ENCODE data around the gene CENPL. TPM values are rescaled to one million over a fixed set of nuclear protein-coding genes. Genes with fewer than 3 reads are reported as not detected.
"Not testable (repeated sequence)": the region's sequence is repeated elsewhere in the genome, so short reads cannot be mapped to it uniquely, and the experiment has no call there.

Gene CENPL
- total RNA-seq, 4 donors from 2014 or later = 0.66 to 19.8 (median 3.9) TPM

DNA sequence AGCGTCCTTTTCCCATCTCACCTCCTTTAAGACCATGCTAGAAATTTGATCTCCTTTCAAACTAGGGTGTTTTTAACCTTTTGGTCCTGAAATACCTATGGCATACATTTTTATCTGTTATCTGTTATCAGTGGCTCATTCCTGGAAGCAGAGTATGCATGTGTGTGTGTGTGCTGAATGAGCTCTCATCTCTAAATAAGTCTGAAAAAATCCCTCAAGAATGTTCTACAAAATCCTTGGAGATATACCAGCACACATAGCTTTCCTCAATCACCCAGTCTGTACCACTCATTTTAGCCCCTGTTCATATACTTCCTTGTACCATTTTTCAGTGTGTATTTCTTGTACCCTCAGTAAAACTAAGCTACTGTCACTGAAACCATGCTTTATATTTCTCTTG lies 6.2 kb downstream of the CENPL start:
- TF ChIP-seq, protein P1, sequence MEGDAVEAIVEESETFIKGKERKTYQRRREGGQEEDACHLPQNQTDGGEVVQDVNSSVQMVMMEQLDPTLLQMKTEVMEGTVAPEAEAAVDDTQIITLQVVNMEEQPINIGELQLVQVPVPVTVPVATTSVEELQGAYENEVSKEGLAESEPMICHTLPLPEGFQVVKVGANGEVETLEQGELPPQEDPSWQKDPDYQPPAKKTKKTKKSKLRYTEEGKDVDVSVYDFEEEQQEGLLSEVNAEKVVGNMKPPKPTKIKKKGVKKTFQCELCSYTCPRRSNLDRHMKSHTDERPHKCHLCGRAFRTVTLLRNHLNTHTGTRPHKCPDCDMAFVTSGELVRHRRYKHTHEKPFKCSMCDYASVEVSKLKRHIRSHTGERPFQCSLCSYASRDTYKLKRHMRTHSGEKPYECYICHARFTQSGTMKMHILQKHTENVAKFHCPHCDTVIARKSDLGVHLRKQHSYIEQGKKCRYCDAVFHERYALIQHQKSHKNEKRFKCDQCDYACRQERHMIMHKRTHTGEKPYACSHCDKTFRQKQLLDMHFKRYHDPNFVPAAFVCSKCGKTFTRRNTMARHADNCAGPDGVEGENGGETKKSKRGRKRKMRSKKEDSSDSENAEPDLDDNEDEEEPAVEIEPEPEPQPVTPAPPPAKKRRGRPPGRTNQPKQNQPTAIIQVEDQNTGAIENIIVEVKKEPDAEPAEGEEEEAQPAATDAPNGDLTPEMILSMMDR (IDR thresholded peaks at IDR 0.05) = no peak

DNA sequence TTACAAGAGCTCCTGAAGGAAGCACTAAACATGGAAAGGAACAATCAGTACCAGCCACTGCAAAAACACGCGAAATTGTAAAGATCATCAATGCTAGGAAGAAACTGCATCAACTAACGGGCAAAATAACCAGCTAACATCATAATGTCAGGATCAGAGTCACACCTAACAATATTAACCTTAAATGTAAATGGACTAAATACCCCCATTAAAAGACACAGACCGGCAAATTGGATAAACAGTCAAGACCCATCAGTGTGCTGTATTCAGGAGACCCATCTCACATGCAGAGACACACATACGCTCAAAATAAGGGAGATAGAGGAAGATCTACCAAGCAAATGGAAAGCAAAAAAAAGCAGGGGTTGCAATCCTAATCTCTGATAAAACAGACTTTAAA lies 11.0 kb downstream of the CENPL start:
- not testable (repeated sequence) for H3K27ac ChIP-seq, H3K4me3 ChIP-seq, H3K27me3 ChIP-seq, DNase-seq, H3K4me1 ChIP-seq, H3K9me3 ChIP-seq, H3K36me3 ChIP-seq

More for the DNA sequence above, 6.2 kb downstream of the CENPL start:
- H3K27ac ChIP-seq = no peak overlapping the region
- H3K4me1 ChIP-seq = peaks cover 0 to 9% (median 1%) of the 10 kb centered on the region in 4 donors
- H3K9me3 ChIP-seq = no peaks in the 10 kb centered on the region
- no peak for DNase-seq
- H3K36me3 ChIP-seq = no peaks in the 10 kb centered on the region
- H3K4me3 ChIP-seq = no peak overlapping the region
- H3K27me3 ChIP-seq = no peaks in the 10 kb centered on the region

DNA sequence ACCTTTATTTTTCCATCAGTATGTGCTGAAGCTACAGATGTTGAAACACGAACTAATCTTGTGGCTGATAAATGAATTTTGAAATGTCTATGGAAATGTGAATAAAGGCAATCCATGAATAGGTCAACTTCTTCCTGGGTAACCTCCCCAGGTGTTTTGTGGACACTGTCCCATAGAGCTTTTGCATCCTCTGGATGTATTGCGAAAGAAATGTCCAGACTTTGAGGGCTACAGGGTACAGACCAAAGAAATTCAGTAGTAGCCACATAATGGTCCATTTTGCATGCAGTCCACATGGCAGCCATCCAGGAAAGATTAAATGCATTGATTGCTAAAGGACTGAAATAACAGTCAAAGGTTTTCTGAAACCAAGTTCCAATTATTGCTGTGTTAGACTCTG lies 21.7 kb downstream of the CENPL start:
- Histone ChIP-seq H3K27ac (no peak overlapping the region), H3K4me3 (no peak overlapping the region), H3K4me1 (no peaks in the 10 kb centered on the region), H3K36me3 (peaks cover 0 to 13% (median 0%) of the 10 kb centered on the region in 3 donors), H3K9me3 (no peaks in the 10 kb centered on the region), H3K27me3 (no peaks in the 10 kb centered on the region)
- DNase-seq = no peak
- TF ChIP-seq, protein P1 (IDR thresholded peaks at IDR 0.05) = no peak
- TF ChIP-seq POLR2A (IDR thresholded peaks at IDR 0.05) = no peak

DNA sequence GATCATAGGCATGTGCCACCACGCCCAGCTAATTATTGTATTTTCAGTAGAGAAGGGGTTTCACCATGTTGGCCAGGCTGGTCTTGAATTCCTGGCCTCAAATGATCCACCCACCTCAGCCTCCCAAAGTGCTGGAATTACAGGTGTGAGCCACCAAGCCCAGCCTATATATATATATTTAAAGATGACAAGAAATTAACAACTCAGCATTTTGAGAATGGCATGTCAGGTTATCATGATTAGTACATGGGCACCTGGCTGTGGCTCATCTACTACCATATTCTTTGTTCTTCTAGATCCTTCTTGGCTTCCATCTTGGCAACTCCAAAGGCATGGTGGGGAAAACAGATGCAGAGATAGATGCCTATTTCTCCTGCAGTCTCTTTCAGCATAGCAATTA lies 24.7 kb downstream of the CENPL start:
- not testable (repeated sequence) for H3K4me1 ChIP-seq, H3K27me3 ChIP-seq, H3K4me3 ChIP-seq, H3K27ac ChIP-seq, H3K9me3 ChIP-seq, H3K36me3 ChIP-seq, DNase-seq

DNA sequence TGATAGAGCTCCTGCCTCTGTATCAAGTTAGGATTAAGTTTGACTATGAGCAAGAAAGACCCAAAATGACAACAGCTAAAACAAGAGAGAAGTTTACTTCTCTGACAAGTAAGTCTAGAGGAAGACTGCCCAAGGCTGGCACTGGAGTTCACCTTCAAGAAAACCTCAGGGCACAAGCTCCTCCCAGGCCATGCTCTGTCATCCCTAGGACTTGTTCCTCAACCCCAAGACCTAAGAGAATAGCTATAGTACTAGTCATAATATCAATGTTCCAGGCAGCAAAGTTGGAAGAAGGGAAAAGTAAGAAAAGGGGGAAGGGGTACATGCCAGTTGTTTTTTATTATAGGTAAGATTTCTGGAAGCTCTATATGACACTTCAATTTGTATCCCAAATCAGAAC lies 26.6 kb downstream of the CENPL start:
- H3K4me3 ChIP-seq = no peak overlapping the region
- no peaks in the 10 kb centered on the region for H3K9me3 ChIP-seq
- H3K27me3 ChIP-seq = no peaks in the 10 kb centered on the region
- DNase-seq = no peak
- peaks cover 0 to 7% (median 0%) of the 10 kb centered on the region in 3 donors for H3K36me3 ChIP-seq
- H3K27ac ChIP-seq = no peak overlapping the region
- no peak for TF ChIP-seq POLR2A (IDR thresholded peaks at IDR 0.05)
- TF ChIP-seq, protein P1 (IDR thresholded peaks at IDR 0.05) = no peak
- no peaks in the 10 kb centered on the region for H3K4me1 ChIP-seq

DNA sequence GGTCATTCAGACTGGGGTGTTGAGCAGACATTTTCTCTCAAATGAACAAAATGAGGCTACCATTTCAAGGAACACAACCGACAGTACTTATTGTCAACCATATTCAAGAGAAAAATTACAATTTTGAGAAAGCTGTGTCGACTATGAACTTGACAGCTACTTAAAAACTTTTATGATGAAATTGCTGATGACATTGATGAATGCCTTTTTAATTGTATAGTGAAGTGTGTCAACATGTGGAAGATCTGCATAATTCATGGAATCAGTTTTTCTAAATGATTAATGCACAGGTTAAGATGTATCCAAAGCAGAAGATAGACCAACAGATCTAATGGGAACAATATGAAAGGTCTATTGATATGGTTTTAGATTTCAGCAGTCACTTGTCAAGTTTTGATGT lies 34.8 kb downstream of the CENPL start:
- Histone ChIP-seq H3K36me3 (peaks cover 0 to 17% (median 0%) of the 10 kb centered on the region in 3 donors), H3K27ac (no peak overlapping the region), H3K4me3 (no peak overlapping the region), H3K27me3 (no peaks in the 10 kb centered on the region), H3K4me1 (no peaks in the 10 kb centered on the region), H3K9me3 (no peaks in the 10 kb centered on the region)
- DNase-seq = no peak
- TF ChIP-seq, protein P1 (IDR thresholded peaks at IDR 0.05) = no peak
- no peak for TF ChIP-seq POLR2A (IDR thresholded peaks at IDR 0.05)

DNA sequence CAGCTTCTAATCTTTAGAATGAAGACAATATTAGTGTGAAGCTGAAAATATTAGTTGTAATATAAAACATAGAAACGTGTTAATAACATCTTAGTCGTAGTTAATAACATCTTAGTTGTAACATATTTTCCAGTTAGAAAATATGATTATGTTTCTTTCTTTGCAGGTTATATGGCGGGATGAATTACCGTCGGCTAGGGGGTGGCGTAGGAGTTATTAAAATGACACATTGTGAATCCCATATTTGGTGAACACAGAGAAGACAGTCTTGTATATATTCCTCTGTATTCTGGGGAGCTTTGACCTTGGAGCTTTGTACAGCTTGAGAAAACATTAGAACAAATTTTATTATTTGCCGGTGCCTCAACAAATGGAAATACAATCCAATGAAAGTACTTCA lies 39.7 kb downstream of the CENPL start:
- no peak for DNase-seq
- H3K36me3 ChIP-seq = peaks cover 0 to 63% (median 0%) of the 10 kb centered on the region in 3 donors
- TF ChIP-seq, protein P1 (IDR thresholded peaks at IDR 0.05) = no peak
- TF ChIP-seq POLR2A (IDR thresholded peaks at IDR 0.05) = no peak
- no peak overlapping the region for H3K27ac ChIP-seq
- no peaks in the 10 kb centered on the region for H3K27me3 ChIP-seq
- no peaks in the 10 kb centered on the region for H3K9me3 ChIP-seq
- H3K4me1 ChIP-seq = no peaks in the 10 kb centered on the region
- no peak overlapping the region for H3K4me3 ChIP-seq

Data from Peyer's patch (tissue), 4 donors.